H9 (cell line): ENCODE measurements around the gene C9orf72. TPM values are rescaled to one million over a fixed set of nuclear protein-coding genes. Genes with fewer than 3 reads are reported as not detected.

Experiments used
- DNase-seq: peaks from one replicate; pipeline ENCODE4 v3.0.0-alpha.2; 2017
- H2AFZ ChIP-seq: one replicate; pipeline ENCODE4 v1.6.1; 2013; ENCODE audit warnings: mild to moderate bottlenecking, low read length, control low read depth, moderate library complexity
- H2AK5ac ChIP-seq: 2 replicates; pipeline ENCODE4 v1.6.1; 2013; ENCODE audit warnings: low read length, control low read depth, mixed read lengths; ENCODE audit not compliant: insufficient read length
- H2BK120ac ChIP-seq: one replicate; pipeline ENCODE4 v1.6.1; 2013; ENCODE audit warnings: low read depth, mild to moderate bottlenecking, low read length, control low read depth, inconsistent platforms; ENCODE audit not compliant: poor library complexity, severe bottlenecking
- H2BK12ac ChIP-seq: 2 replicates; pipeline ENCODE4 v1.6.1; 2013; ENCODE audit warnings: low read length, control low read depth, mixed read lengths, low read depth; ENCODE audit not compliant: insufficient read length
- H2BK15ac ChIP-seq: 2 replicates; pipeline ENCODE4 v1.6.1; 2013; ENCODE audit warnings: low read depth, low read length, control low read depth
- H2BK20ac ChIP-seq: one replicate; pipeline ENCODE4 v1.6.1; 2013; ENCODE audit warnings: low read depth, mild to moderate bottlenecking, low read length, control low read depth, inconsistent platforms; ENCODE audit not compliant: poor library complexity, severe bottlenecking
- H2BK5ac ChIP-seq: 2 replicates; pipeline ENCODE4 v1.6.1; 2013; ENCODE audit warnings: low read length, control low read depth, mixed read lengths; ENCODE audit not compliant: insufficient read length
- H3K14ac ChIP-seq: 2 replicates; pipeline ENCODE4 v1.6.1; 2013; ENCODE audit warnings: low read length, control low read depth; ENCODE audit not compliant: insufficient read depth
- H3K18ac ChIP-seq: 2 replicates; pipeline ENCODE4 v1.6.1; 2013; ENCODE audit warnings: low read depth, mild to moderate bottlenecking, mixed read lengths, low read length, control low read depth; ENCODE audit not compliant: insufficient read length
- H3K23ac ChIP-seq: 2 replicates; pipeline ENCODE4 v1.6.1; 2013; ENCODE audit warnings: low read length, control low read depth, mixed read lengths, low read depth; ENCODE audit not compliant: insufficient read length
- H3K23me2 ChIP-seq: 2 replicates; pipeline ENCODE4 v1.6.1; 2013; ENCODE audit warnings: low read depth, mild to moderate bottlenecking, mixed read lengths, low read length, control low read depth; ENCODE audit not compliant: insufficient read length, poor library complexity, severe bottlenecking
- H3K27ac ChIP-seq: 2 replicates; pipeline ENCODE4 v1.5.1; 2013; ENCODE audit warnings: low read length, control low read depth, mixed read lengths, low read depth; ENCODE audit not compliant: insufficient read length
- H3K27me3 ChIP-seq: 2 replicates; pipeline ENCODE4 v1.6.1; 2013; ENCODE audit warnings: low read length, control low read depth, inconsistent platforms; ENCODE audit not compliant: insufficient read depth
- H3K4ac ChIP-seq: 2 replicates; pipeline ENCODE4 v1.6.1; 2013; ENCODE audit warnings: low read depth, mild to moderate bottlenecking, control low read depth, inconsistent platforms, low read length, moderate library complexity
- H3K4me1 ChIP-seq: 2 replicates; pipeline ENCODE4 v1.6.1; 2013; ENCODE audit warnings: low read length, control low read depth, inconsistent platforms; ENCODE audit not compliant: insufficient read depth
- H3K4me2 ChIP-seq: 2 replicates; pipeline ENCODE4 v1.6.1; 2013; ENCODE audit warnings: low read length, control low read depth, mixed read lengths; ENCODE audit not compliant: insufficient read length, insufficient read depth
- H3K56ac ChIP-seq: 2 replicates; pipeline ENCODE4 v1.6.1; 2013; ENCODE audit warnings: low read depth, mild to moderate bottlenecking, mixed read lengths, low read length, control low read depth; ENCODE audit not compliant: insufficient read length
- H3K79me1 ChIP-seq: 2 replicates; pipeline ENCODE4 v1.6.1; 2013; ENCODE audit warnings: low read depth, mild to moderate bottlenecking, moderate library complexity, low read length, control low read depth, inconsistent platforms; ENCODE audit not compliant: insufficient read depth, poor library complexity, severe bottlenecking
- H3K79me2 ChIP-seq: 2 replicates; pipeline ENCODE4 v1.6.1; 2013; ENCODE audit warnings: low read length, control low read depth, inconsistent platforms; ENCODE audit not compliant: insufficient read depth
- H3K9ac ChIP-seq: 2 replicates; pipeline ENCODE4 v1.6.1; 2013; ENCODE audit warnings: low read length, control low read depth, mixed read lengths; ENCODE audit not compliant: insufficient read length; ENCODE audit errors: extremely low read depth
- H3K9me3 ChIP-seq: one replicate; pipeline ENCODE4 v1.6.1; 2013; ENCODE audit warnings: low read depth, low read length, inconsistent platforms; ENCODE audit not compliant: control insufficient read depth
- H3T11ph ChIP-seq: one replicate; pipeline ENCODE4 v1.6.1; 2013; ENCODE audit warnings: mild to moderate bottlenecking, low read length, control low read depth, inconsistent platforms
- H4K20me1 ChIP-seq: one replicate; pipeline ENCODE4 v1.6.1; 2013; ENCODE audit not compliant: control insufficient read depth, insufficient read length, insufficient read depth
- H4K5ac ChIP-seq: 2 replicates; pipeline ENCODE4 v1.6.1; 2013; ENCODE audit warnings: low read depth, mild to moderate bottlenecking, mixed read lengths, low read length, control low read depth; ENCODE audit not compliant: insufficient read length
- H4K8ac ChIP-seq: replicated peaks from 2 replicates; pipeline ENCODE4 v1.6.1; 2013; ENCODE audit warnings: low read length, control low read depth, mixed read lengths, low read depth; ENCODE audit not compliant: insufficient read length
- H4K91ac ChIP-seq: 2 replicates; pipeline ENCODE4 v1.6.1; 2013; ENCODE audit warnings: low read depth, mild to moderate bottlenecking, moderate library complexity, mixed read lengths, low read length, control low read depth; ENCODE audit not compliant: insufficient read length
- H3K27ac Mint-ChIP-seq, 3 experiments: 2 replicates in 2 of 3; 3 replicates in 1 of 3; pipeline ENCODE4 v1.8.0; 2020 to 2021; ENCODE audit warnings: mixed read lengths in 3 of 3, mild to moderate bottlenecking in 1 of 3, moderate library complexity in 1 of 3
- H3K27me3 Mint-ChIP-seq: 2 replicates; pipeline ENCODE4 v1.8.0; 2021; ENCODE audit warnings: low read depth, mild to moderate bottlenecking, moderate library complexity, mixed read lengths
- H3K36me3 Mint-ChIP-seq, 3 experiments: 2 replicates in 2 of 3; 3 replicates in 1 of 3; pipeline ENCODE4 v1.8.0; 2020 to 2021; ENCODE audit warnings: low read depth in 3 of 3, mixed read lengths in 3 of 3; ENCODE audit not compliant: insufficient read depth in 1 of 3
- H3K4me1 Mint-ChIP-seq, 2 experiments: 2 replicates each; pipeline ENCODE4 v1.8.0; 2020; ENCODE audit warnings: mixed read lengths in 2 of 2
- H3K4me3 Mint-ChIP-seq, 2 experiments: 2 replicates in 1 of 2; 3 replicates in 1 of 2; pipeline ENCODE4 v1.8.0; 2020 to 2021; ENCODE audit warnings: mild to moderate bottlenecking in 2 of 2, mixed read lengths in 2 of 2, moderate library complexity in 1 of 2
- H3K9me3 Mint-ChIP-seq, 2 experiments: 2 replicates in 1 of 2; 3 replicates in 1 of 2; pipeline ENCODE4 v1.8.0; 2020; ENCODE audit warnings: mild to moderate bottlenecking in 2 of 2, mixed read lengths in 2 of 2, moderate library complexity in 1 of 2
- CTCF ChIP-seq: fragments of 200-600 bp; sonication (generic); conservative IDR thresholded peaks from 3 replicates; pipeline ENCODE4 v1.8.0; 2021; ENCODE audit warnings: antibody characterized with exemption, mild to moderate bottlenecking
- WGBS: extraction: QIAGEN DNeasy Blood & Tissue Kit; methylation state at CpG from one replicate; pipeline ENCODE4 v1.1.7; 2013; ENCODE audit warnings: missing lambda C conversion rate, low lambda C conversion rate, mixed read lengths; ENCODE audit not compliant: insufficient read length; ENCODE audit errors: extremely low coverage; 5-methylcytosine and 5-hydroxymethylcytosine counted together
- total RNA-seq: library from RNA; stranded (reverse); gene quantifications from 2 replicates; pipeline ENCODE4 v1.2.1, GENCODE V29; 2021

Gene C9orf72
- total RNA-seq, 1 experiment from 2014 or later: 17.0 TPM

- TF ChIP-seq CTCF: no peak
- Mint-ChIP-seq H3K4me1 (no peaks in the 10 kb centered on the region), H3K4me3 (no peak overlapping the region), H3K27ac (no peak overlapping the region), H3K36me3 (no peaks in the 10 kb centered on the region), H3K27me3 (no peaks in the 10 kb centered on the region), H3K9me3 (no peaks in the 10 kb centered on the region)
- Histone ChIP-seq H2BK12ac (no peak overlapping the region), H4K8ac (no peak overlapping the region), H3K27ac (no peak overlapping the region), H2BK5ac (no peak overlapping the region), H4K91ac (no peak overlapping the region), H3K79me1 (no peaks in the 10 kb centered on the region), H4K20me1 (no peaks in the 10 kb centered on the region), H3K4me2 (no peak overlapping the region), H3K14ac (no peak overlapping the region), H2BK20ac (no peak overlapping the region), H3K18ac (no peak overlapping the region), H3K56ac (no peak overlapping the region), H3K4ac (no peak overlapping the region), H3K9me3 (no peaks in the 10 kb centered on the region), H4K5ac (no peak overlapping the region), H3K23ac (no peak overlapping the region), H3K9ac (no peak overlapping the region), H2AK5ac (no peak overlapping the region), H2BK15ac (no peak overlapping the region), H2BK120ac (no peak overlapping the region), H2AFZ (no peak overlapping the region), H3T11ph (no peak overlapping the region), H3K27me3 (no peaks in the 10 kb centered on the region), H3K79me2 (no peaks in the 10 kb centered on the region), H3K23me2 (no peaks in the 10 kb centered on the region), H3K4me1 (no peaks in the 10 kb centered on the region)
- WGBS: no CpG with 5 or more reads among the region's 3 CpGs
- no peak for DNase-seq
Observed at GRCh38 chr9:27591672-27592071, 18.4 kb upstream of the C9orf72 start.
